Ovary (tissue), 9 donors: ENCODE measurements around the gene TBC1D3B. TPM values are rescaled to one million over a fixed set of nuclear protein-coding genes. Genes with fewer than 3 reads are reported as not detected.
"Not testable (repeated sequence)": the region's sequence is repeated elsewhere in the genome, so short reads cannot be mapped to it uniquely, and the experiment has no call there.

Experiments
- DNase-seq, 5 donors: peaks; one replicate each; pipeline ENCODE4 v3.0.0-alpha.2; 2019 to 2020
- H3K27ac ChIP-seq, 2 donors: fragments of 200-600 bp; one replicate each; pipeline versions ENCODE4 v1.5.1 to v1.8.0; 2019 to 2022
- H3K27me3 ChIP-seq: fragments of 200-600 bp; one replicate; pipeline ENCODE4 v1.8.0; 2022
- H3K36me3 ChIP-seq: fragments of 200-600 bp; sonication (generic); one replicate; pipeline ENCODE4 v1.5.1; 2019
- H3K4me1 ChIP-seq: one replicate; pipeline ENCODE4 v1.8.1; 2013; ENCODE audit warnings: mild to moderate bottlenecking, moderate library complexity; ENCODE audit not compliant: insufficient read depth
- H3K4me3 ChIP-seq: fragments of 200-600 bp; sonication (generic); one replicate; pipeline ENCODE4 v1.5.1; 2017
- H3K9me3 ChIP-seq, 2 donors: fragments of 200-600 bp in 1 of 2; sonication (generic) in 1 of 2; one replicate each; pipeline versions ENCODE4 v1.5.1 to v1.8.1; 2013 to 2019; ENCODE audit warnings: mild to moderate bottlenecking in 1 of 2, moderate library complexity in 1 of 2
- EP300 ChIP-seq: sonication (generic); formaldehyde crosslinking; IDR thresholded peaks from one replicate; pipeline ENCODE4 v1.6.1; 2017; ENCODE audit warnings: antibody characterized with exemption
- POLR2A ChIP-seq: fragments of 450-650 bp; IDR thresholded peaks from one replicate; pipeline ENCODE4 v1.6.1; 2017; ENCODE audit warnings: antibody characterized with exemption, mild to moderate bottlenecking, moderate library complexity
- WGBS, 3 donors: extraction: QIAGEN DNeasy Blood & Tissue Kit in 1 of 3; methylation state at CpG; one replicate each; pipeline versions ENCODE4 v1.1.5 to v1.1.7; 2013 to 2017; 5-methylcytosine and 5-hydroxymethylcytosine counted together
- intact Hi-C, 4 donors: fragments of 100-400 bp; cut with DNase I; formaldehyde crosslinking; loops; one replicate each; pipeline versions ENCODE4 v1.11.0 to v1.15.1; 2022 to 2023
- polyA plus RNA-seq, 2 donors: library from polyadenylated mRNA; stranded (reverse); fragments of 200-250 nt in 1 of 2; fragments of 350-450 nt in 1 of 2; fragmentation: Illumina TruSeq in 1 of 2; extraction: RNeasy Lipid Tissue Mini Kit (QIAGEN cat#74804) in 1 of 2; gene quantifications; one replicate each; pipeline ENCODE4 v1.2.3, GENCODE V29; 2013 to 2014
- total RNA-seq, 7 donors: library from RNA; depleted of rRNA in 2 of 7; stranded (reverse); fragments of >200 nt in 2 of 7; fragmentation: NEBNext Ultra II Directional in 3 of 7; extraction: Animal tissue kit (Norgen Biotek cat#: 25700) in 3 of 7; gene quantifications; one replicate each; pipeline versions ENCODE4 v1.1.0 to v1.2.4, GENCODE V29; 2016 to 2023
- TF ChIP-seq, protein P1 (sequence below), 3 donors: fragments of 450-650 bp in 2 of 3; fragments of 200-600 bp in 1 of 3; IDR thresholded peaks; one replicate each; pipeline versions ENCODE4 v1.5.1 to v1.8.0; 2016 to 2022; ENCODE audit warnings: antibody characterized with exemption in 3 of 3, mild to moderate bottlenecking in 1 of 3
- donor health status: DM: no; HTN: no; CAD: no; lungs with moderate emphysema.
- donor health status: DM: no; HTN: no; CAD: no.
- donor health status: Bipolar disorder and iron deficiency.
- donor health status: DM: yes; HTN: yes; CAD: no.
- donor health status: DM: no; HTN: no; CAD: no.
- donor health status: DM: yes; HTN: yes; CAD: no.

The TBC1D3B gene
- total and polyA plus RNA-seq, 9 donors, result 1.1 to 11.5 (median 4.5) TPM; not detected in 1

- H3K9me3 ChIP-seq, result no peaks in the 10 kb centered on the region
- H3K36me3 ChIP-seq, result no peaks in the 10 kb centered on the region
- 15 to 18% (median 16%) methylated on average over 44 to 48 of the region's 48 CpGs for WGBS, 3 donors
- TF ChIP-seq POLR2A (no peak), EP300 (no peak)
- TF ChIP-seq, protein P1, sequence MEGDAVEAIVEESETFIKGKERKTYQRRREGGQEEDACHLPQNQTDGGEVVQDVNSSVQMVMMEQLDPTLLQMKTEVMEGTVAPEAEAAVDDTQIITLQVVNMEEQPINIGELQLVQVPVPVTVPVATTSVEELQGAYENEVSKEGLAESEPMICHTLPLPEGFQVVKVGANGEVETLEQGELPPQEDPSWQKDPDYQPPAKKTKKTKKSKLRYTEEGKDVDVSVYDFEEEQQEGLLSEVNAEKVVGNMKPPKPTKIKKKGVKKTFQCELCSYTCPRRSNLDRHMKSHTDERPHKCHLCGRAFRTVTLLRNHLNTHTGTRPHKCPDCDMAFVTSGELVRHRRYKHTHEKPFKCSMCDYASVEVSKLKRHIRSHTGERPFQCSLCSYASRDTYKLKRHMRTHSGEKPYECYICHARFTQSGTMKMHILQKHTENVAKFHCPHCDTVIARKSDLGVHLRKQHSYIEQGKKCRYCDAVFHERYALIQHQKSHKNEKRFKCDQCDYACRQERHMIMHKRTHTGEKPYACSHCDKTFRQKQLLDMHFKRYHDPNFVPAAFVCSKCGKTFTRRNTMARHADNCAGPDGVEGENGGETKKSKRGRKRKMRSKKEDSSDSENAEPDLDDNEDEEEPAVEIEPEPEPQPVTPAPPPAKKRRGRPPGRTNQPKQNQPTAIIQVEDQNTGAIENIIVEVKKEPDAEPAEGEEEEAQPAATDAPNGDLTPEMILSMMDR (IDR thresholded peaks at IDR 0.05), result no peak
- no peaks in the 10 kb centered on the region for H3K27me3 ChIP-seq
- intact Hi-C loops, result loop anchor here in 2 of 4 donors (5.0 kb wide), 2 partner anchors 55 to 70 kb away; no protein-coding TSS in a partner anchor
- peak overlapping the region; percentile 64 to 70 for H3K27ac ChIP-seq
- peaks cover 8% of the 10 kb centered on the region for H3K4me1 ChIP-seq
- DNase-seq, result peak in 2 of 5 donors; percentile 13 to 61
- peak overlapping the region; percentile 54 for H3K4me3 ChIP-seq
Measured at GRCh38 chr17:36182176-36183000, 6.0 kb upstream of the TBC1D3B start.

DNA sequence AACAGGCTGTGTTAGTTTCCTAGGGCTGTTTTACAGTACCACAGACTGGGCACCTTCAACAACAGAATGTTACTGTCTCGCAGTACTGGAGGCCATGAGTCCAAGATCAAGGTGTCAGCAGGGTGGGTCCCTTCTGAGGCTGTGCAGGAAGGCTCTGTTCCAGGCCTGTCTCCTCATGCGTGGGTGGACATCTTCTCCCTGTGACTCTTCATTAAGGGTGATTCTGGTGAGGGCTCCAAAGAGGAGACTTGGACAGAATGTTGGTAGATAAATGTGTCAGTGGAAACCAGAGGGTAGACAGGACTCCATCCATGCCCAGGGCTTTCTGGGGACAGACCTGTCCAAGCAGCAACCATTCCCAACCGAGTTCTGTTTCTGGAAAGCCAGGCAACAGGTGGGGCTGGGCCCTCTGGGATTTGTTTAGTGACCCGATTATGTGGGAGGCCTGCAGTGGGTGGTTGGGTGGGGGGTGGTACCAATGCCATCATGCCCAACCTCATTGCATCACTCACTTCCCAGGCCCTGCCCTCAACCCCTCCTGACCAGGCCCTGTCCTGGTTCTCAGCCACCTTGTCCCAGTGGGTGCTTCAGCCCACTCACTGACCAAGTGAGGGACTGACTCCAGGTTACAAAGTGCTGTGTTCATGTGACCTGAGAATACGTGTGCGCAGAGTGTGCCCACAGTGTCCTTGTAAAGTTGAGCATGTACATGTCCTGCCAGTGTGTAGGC, 5.2 kb upstream of the TBC1D3B start:
- not testable (repeated sequence) for H3K9me3 ChIP-seq, H3K4me3 ChIP-seq, H3K27me3 ChIP-seq, H3K27ac ChIP-seq, DNase-seq, H3K36me3 ChIP-seq, H3K4me1 ChIP-seq
- 87 to 94% (median 91%) methylated on average over 6 of the region's 6 CpGs for WGBS, 3 donors
- intact Hi-C loops, result loop anchor here in 2 of 4 donors (5.0 kb wide), 2 partner anchors 54 to 69 kb away; no protein-coding TSS in a partner anchor

- H3K27ac ChIP-seq, H3K9me3 ChIP-seq, intact Hi-C loops, H3K4me3 ChIP-seq, H3K27me3 ChIP-seq, H3K36me3 ChIP-seq, DNase-seq, H3K4me1 ChIP-seq: not testable (repeated sequence)
- 60 to 100% (median 67%) methylated on average over 1 to 6 of the region's 8 CpGs for whole genome bisulfite sequencing, 3 donors
Measured at GRCh38 chr17:36168836-36169235, 7.6 kb downstream of the TBC1D3B start.

DNA sequence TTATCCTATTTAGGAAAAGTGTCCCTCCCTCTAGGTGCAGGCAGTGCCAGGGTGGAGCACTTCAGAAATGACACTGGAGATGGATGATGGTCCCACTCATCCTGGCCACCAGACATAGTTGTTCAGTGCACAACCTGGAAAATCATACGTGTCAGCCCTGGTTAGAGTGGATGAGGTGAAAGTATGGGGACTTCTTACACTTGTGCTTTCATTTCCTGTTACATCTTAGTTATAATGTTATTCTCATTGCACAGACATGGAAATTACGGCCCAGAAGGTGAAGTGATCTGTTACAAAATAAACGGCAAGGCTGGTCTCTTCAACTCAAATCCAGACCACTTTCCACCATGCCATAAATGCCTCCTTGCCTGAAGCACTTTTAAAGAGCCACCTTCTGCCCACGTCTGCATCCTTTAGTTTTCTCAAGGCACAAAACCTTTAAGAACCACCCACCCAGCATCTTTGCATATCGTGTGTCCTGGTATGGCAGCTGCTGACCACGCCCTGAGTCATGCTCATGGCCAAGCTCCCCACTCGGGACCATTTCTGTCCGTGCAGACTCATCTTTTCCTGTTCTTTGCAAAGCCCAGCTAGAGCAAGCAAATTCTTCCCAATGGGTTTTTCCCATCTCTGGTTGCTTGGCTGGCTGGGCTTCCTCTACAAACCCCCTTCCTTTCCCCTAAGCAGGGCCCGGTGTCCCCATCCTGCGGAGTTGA, 22.4 kb downstream of the TBC1D3B start:
- WGBS, 3 donors, result 73 to 83% (median 79%) methylated on average over 10 of the region's 10 CpGs
- Histone ChIP-seq H3K27ac (no peak overlapping the region), H3K36me3 (no peaks in the 10 kb centered on the region), H3K27me3 (no peaks in the 10 kb centered on the region), H3K4me3 (no peak overlapping the region), H3K9me3 (no peaks in the 10 kb centered on the region), H3K4me1 (no peaks in the 10 kb centered on the region)
- no peak for DNase-seq
- intact Hi-C loops, result no loop called here
- no peak for TF ChIP-seq POLR2A
- TF ChIP-seq, protein P1 (IDR thresholded peaks at IDR 0.05), result no peak
- TF ChIP-seq EP300, result no peak

GRCh38 chr17:36152639-36153120, 23.8 kb downstream of the TBC1D3B start:
- intact Hi-C loops, result no loop called here
- Histone ChIP-seq H3K27ac (no peak overlapping the region), H3K27me3 (no peaks in the 10 kb centered on the region), H3K9me3 (no peaks in the 10 kb centered on the region), H3K4me1 (no peaks in the 10 kb centered on the region), H3K4me3 (no peak overlapping the region), H3K36me3 (no peaks in the 10 kb centered on the region)
- TF ChIP-seq, protein P1 (IDR thresholded peaks at IDR 0.05), result no peak
- TF ChIP-seq POLR2A, result no peak
- no peak for TF ChIP-seq EP300
- no peak for DNase-seq
- 77 to 88% (median 82%) methylated on average over 8 of the region's 8 CpGs for WGBS, 3 donors
